Panc1 (cell line): ENCODE results near the gene CGB1. TPM values are rescaled to one million over a fixed set of nuclear protein-coding genes. Genes with fewer than 3 reads are reported as not detected.
A peak's percentile ranks its signal among the peaks of the same experiment; 100 is the strongest.
"Not testable (repeated sequence)": the region's sequence is repeated elsewhere in the genome, so short reads cannot be mapped to it uniquely, and the experiment has no call there.

Experiments used
- ATAC-seq: fragments of 200-7000 bp; cut with Tn5 transposase; 2 replicates; pipeline ENCODE4 v1.9.1; 2020; ENCODE audit warnings: mild to moderate bottlenecking, moderate library complexity
- BruUV-seq: library from RNA; stranded (reverse); fragments of 400-500 nt; replicated peaks from 2 replicates; lab custom pipeline; 2021; lab: Mats Ljungman, UMichigan
- CTCF ChIA-PET: fragments of 300-600 bp; sonication (Branson Sonifier 250); formaldehyde crosslinking; loops from one replicate; lab custom pipeline; 2022; ENCODE audit warnings: antibody characterized with exemption; lab: Charles Lee
- POLR2A ChIA-PET: fragments of 300-600 bp; sonication (Branson Sonifier 250); formaldehyde crosslinking; loops from one replicate; lab custom pipeline; 2022; ENCODE audit warnings: antibody characterized with exemption; lab: Charles Lee
- DNase-seq: peaks from one replicate; pipeline ENCODE4 v3.0.0-alpha.2; 2010; ENCODE audit warnings: low read depth, low spot score
- H3K27ac ChIP-seq: 2 replicates; pipeline ENCODE4 v1.5.1; 2011; ENCODE audit warnings: mild to moderate bottlenecking, low read length, inconsistent platforms
- H3K27me3 ChIP-seq: fragments of 200-500 bp; sonication (Bioruptor generic); 2 replicates; pipeline ENCODE4 v1.6.0; 2014; ENCODE audit warnings: low read length, inconsistent platforms; ENCODE audit not compliant: control insufficient read depth, insufficient read depth
- H3K36me3 ChIP-seq: fragments of 200-500 bp; sonication (Bioruptor generic); 2 replicates; pipeline ENCODE4 v1.5.1; 2014; ENCODE audit warnings: inconsistent platforms, mild to moderate bottlenecking, low read length, moderate library complexity; ENCODE audit not compliant: control insufficient read depth, insufficient read depth
- H3K4me1 ChIP-seq: 2 replicates; pipeline ENCODE4 v1.5.1; 2011; ENCODE audit warnings: inconsistent platforms, mild to moderate bottlenecking, low read length, moderate library complexity; ENCODE audit not compliant: control insufficient read depth, insufficient read depth
- H3K4me3 ChIP-seq, 2 experiments: 2 replicates each; pipeline ENCODE4 v1.5.1; 2011 to 2012; ENCODE audit warnings: low read depth in 2 of 2, low read length in 2 of 2, mild to moderate bottlenecking in 2 of 2, inconsistent platforms in 1 of 2, moderate library complexity in 1 of 2
- H3K9me3 ChIP-seq: fragments of 200-500 bp; sonication (Bioruptor generic); 2 replicates; pipeline ENCODE4 v1.5.1; 2014; ENCODE audit warnings: low read depth, mild to moderate bottlenecking, inconsistent platforms, low read length, moderate library complexity; ENCODE audit not compliant: control insufficient read depth, insufficient read depth
- CTCF ChIP-seq: fragments of 450-650 bp; IDR thresholded peaks from 2 replicates; pipeline ENCODE4 v1.5.1; 2017; ENCODE audit warnings: mild to moderate bottlenecking
- in situ Hi-C: cut with HindIII; loops from 2 replicates; pipeline ENCODE4 v1.10.0; 2016; ENCODE audit warnings: low sequenced_read_pairs, low pct_unique_long_range_greater_than_20kb
- intact Hi-C: fragments of 100-400 bp; cut with micrococcal nuclease; formaldehyde crosslinking; loops from one replicate; pipeline ENCODE4 v1.10.0; 2022; ENCODE audit not compliant: unreplicated experiment
- total RNA-seq: library from RNA; stranded (reverse); gene quantifications from one replicate; pipeline ENCODE4 v1.2.1, GENCODE V29; 2021; ENCODE audit not compliant: unreplicated experiment

Gene CGB1
- total RNA-seq, 1 experiment from 2014 or later = not detected

GRCh38 chr19:49031642-49032301 is 4.9 kb downstream of the CGB1 start, which contains the start of gene CGB2:
CGB2 (plus strand) TSS chr19:49031890; CDS start chr19:49032096, 206 bp downstream.
- peak; percentile 69 for TF ChIP-seq CTCF
- H3K27me3 ChIP-seq, H3K4me3 ChIP-seq, H3K9me3 ChIP-seq, DNase-seq, H3K36me3 ChIP-seq, intact Hi-C loops, CTCF ChIA-PET, H3K27ac ChIP-seq, H3K4me1 ChIP-seq, POLR2A ChIA-PET, in situ Hi-C loops, ATAC-seq, BruUV-seq: not testable (repeated sequence)

DNA sequence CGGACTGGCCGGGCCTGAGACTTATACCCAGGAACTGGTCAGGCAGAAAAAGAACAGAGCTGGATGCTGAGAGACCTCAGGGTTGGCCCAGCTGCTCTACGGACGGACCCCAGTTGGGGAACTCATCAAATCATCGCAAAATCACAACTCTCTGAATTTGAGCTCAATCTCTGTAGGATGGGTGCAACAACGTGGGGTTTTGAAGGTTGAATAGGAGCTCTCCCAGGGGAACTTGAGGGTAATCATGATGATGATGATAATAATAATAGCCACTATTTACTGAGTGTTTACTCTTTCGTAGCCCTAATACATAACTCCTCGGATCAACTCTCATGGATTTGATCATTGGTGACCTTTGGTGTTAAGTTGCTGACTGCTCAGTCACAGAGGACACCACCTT is 6.4 kb downstream of the CGB1 start:
- DNase-seq, in situ Hi-C loops, CTCF ChIA-PET, POLR2A ChIA-PET, H3K36me3 ChIP-seq, H3K27me3 ChIP-seq, BruUV-seq, H3K27ac ChIP-seq, intact Hi-C loops, H3K9me3 ChIP-seq, H3K4me1 ChIP-seq, ATAC-seq, H3K4me3 ChIP-seq: not testable (repeated sequence)

DNA sequence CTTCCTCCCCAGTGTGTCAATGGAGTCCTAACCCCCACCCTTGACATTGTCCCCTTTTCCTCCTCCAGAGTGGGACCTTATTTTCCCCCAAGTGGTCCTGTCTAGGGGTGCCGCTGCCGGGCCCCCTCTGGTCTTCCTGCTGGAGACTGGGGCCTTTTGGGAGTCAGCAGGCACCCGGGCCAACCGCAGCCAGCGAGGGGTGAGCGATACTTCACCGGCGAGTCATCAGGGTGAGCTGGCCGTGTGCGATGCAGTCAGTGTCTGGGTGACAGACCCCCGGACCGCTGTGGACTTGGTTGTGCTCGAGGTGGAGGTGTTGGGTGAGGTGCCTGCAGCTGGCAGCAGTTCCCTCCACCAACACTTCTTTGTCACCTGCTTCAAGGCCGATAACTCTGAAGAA is 6.9 kb downstream of the CGB1 start:
- ATAC-seq, H3K27ac ChIP-seq, H3K9me3 ChIP-seq, intact Hi-C loops, H3K4me3 ChIP-seq, in situ Hi-C loops, CTCF ChIA-PET, H3K4me1 ChIP-seq, H3K36me3 ChIP-seq, DNase-seq, POLR2A ChIA-PET, H3K27me3 ChIP-seq, BruUV-seq: not testable (repeated sequence)

- intact Hi-C loops, H3K9me3 ChIP-seq, H3K27ac ChIP-seq, POLR2A ChIA-PET, in situ Hi-C loops, H3K4me3 ChIP-seq, H3K27me3 ChIP-seq, H3K4me1 ChIP-seq, DNase-seq, ATAC-seq, BruUV-seq, CTCF ChIA-PET, H3K36me3 ChIP-seq: not testable (repeated sequence)
Measured at GRCh38 chr19:49028686-49029085, 8.0 kb downstream of the CGB1 start.

- BruUV-seq, H3K27ac ChIP-seq, ATAC-seq, H3K36me3 ChIP-seq, H3K4me3 ChIP-seq, intact Hi-C loops, H3K4me1 ChIP-seq, H3K27me3 ChIP-seq, POLR2A ChIA-PET, in situ Hi-C loops, H3K9me3 ChIP-seq, CTCF ChIA-PET, DNase-seq: not testable (repeated sequence)
Measured at GRCh38 chr19:49025599-49025998, 11.1 kb downstream of the CGB1 start.

GRCh38 chr19:49025088-49025487 is 11.6 kb downstream of the CGB1 start:
- H3K4me3 ChIP-seq, H3K36me3 ChIP-seq, ATAC-seq, BruUV-seq, POLR2A ChIA-PET, CTCF ChIA-PET, in situ Hi-C loops, H3K9me3 ChIP-seq, H3K27ac ChIP-seq, H3K4me1 ChIP-seq, H3K27me3 ChIP-seq, intact Hi-C loops, DNase-seq: not testable (repeated sequence)

GRCh38 chr19:49024233-49024632 is 12.5 kb downstream of the CGB1 start, which contains the start of gene CGB3:
CGB3 (minus strand) TSS chr19:49024333; CDS start chr19:49023971, 362 bp downstream.
- CTCF ChIA-PET, in situ Hi-C loops, H3K36me3 ChIP-seq, intact Hi-C loops, POLR2A ChIA-PET, H3K27ac ChIP-seq, BruUV-seq, ATAC-seq, H3K27me3 ChIP-seq, H3K4me3 ChIP-seq, H3K9me3 ChIP-seq, H3K4me1 ChIP-seq, DNase-seq: not testable (repeated sequence)
